ENCODE results near the gene VILL.

DNA sequence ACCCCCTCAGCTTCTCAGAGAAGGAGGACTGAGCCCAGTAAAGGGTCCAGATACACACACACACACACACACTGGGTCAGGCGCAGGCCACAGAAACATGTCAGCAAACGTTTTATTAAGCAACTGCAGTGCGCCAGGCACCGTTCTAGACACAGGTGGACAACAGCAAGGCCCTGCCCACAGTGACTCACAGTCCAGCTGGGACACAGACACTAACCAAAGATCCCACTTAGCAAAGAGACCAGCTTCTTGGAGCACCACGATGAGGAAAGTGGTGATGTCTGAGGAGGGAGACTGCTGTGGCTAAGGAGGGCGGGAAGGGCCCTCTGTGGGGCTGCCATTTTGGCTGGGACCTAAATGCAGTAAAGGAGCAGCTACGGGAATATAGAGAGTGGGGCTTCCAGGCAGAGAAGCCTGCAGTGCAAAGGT lies 2.8 kb upstream of the VILL start:
- no peak for TF ChIP-seq EZH2 (IDR thresholded peaks at IDR 0.05; ENCODE audit: insufficient read depth, low read length)
- no peak for TF ChIP-seq CTCF (IDR thresholded peaks at IDR 0.05; ENCODE audit: insufficient read depth, low read depth, low read length)

All from astrocyte (in vitro differentiated cells and primary cell).